Measurements from ENCODE around the gene TMEM132A. TPM values are rescaled to one million over a fixed set of nuclear protein-coding genes. Genes with fewer than 3 reads are reported as not detected.

TMEM132A gene
- total RNA-seq, 4 donors from 2014 or later = 7.5 to 9.6 (median 8.0) TPM

- TF ChIP-seq EP300 (IDR thresholded peaks at IDR 0.05) = no peak
- no peak for TF ChIP-seq POLR2AphosphoS5 (IDR thresholded peaks at IDR 0.05)
- TF ChIP-seq CTCF (IDR thresholded peaks at IDR 0.05) = no peak
- TF ChIP-seq POLR2A (IDR thresholded peaks at IDR 0.05) = no peak
- peaks cover 21% of the 10 kb centered on the region for H3K4me1 ChIP-seq
- WGBS = 100% methylated on average over 2 of the region's 20 CpGs
Observed at GRCh38 chr11:60928563-60929001, 4.3 kb downstream of the TMEM132A start.

GRCh38 chr11:60929764-60930163, 5.5 kb downstream of the TMEM132A start:
- H3K27me3 ChIP-seq = peaks cover 3% of the 10 kb centered on the region
- H3K4me3 ChIP-seq = no peak overlapping the region
- H3K27ac ChIP-seq = no peak overlapping the region
- H3K36me3 ChIP-seq = peaks cover 3% of the 10 kb centered on the region
- no peaks in the 10 kb centered on the region for H3K9me3 ChIP-seq
- TF ChIP-seq EP300 (IDR thresholded peaks at IDR 0.05) (no peak), CTCF (IDR thresholded peaks at IDR 0.05) (no peak), POLR2A (IDR thresholded peaks at IDR 0.05) (no peak), POLR2AphosphoS5 (IDR thresholded peaks at IDR 0.05) (no peak)
- H3K4me1 ChIP-seq = peaks cover 10% of the 10 kb centered on the region
- no peak for DNase-seq (ENCODE audit: low spot score in 2 of 2)
- WGBS = 75% methylated on average over 4 of the region's 4 CpGs

More at GRCh38 chr11:60928563-60929001, 4.3 kb downstream of the TMEM132A start:
- Histone ChIP-seq H3K9me3 (no peaks in the 10 kb centered on the region), H3K4me3 (no peak overlapping the region), H3K27ac (no peak overlapping the region), H3K36me3 (peaks cover 3% of the 10 kb centered on the region), H3K27me3 (peaks cover 7% of the 10 kb centered on the region)
- DNase-seq (ENCODE audit: low spot score in 2 of 2) = no peak

GRCh38 chr11:60930394-60930793, 6.1 kb downstream of the TMEM132A start:
- Histone ChIP-seq H3K27me3 (no peaks in the 10 kb centered on the region), H3K36me3 (peaks cover 3% of the 10 kb centered on the region), H3K9me3 (no peaks in the 10 kb centered on the region), H3K4me1 (peaks cover 3% of the 10 kb centered on the region), H3K4me3 (no peak overlapping the region), H3K27ac (no peak overlapping the region)
- no peak for DNase-seq (ENCODE audit: low spot score in 2 of 2)
- no peak for TF ChIP-seq CTCF (IDR thresholded peaks at IDR 0.05)
- TF ChIP-seq POLR2AphosphoS5 (IDR thresholded peaks at IDR 0.05) = no peak
- no peak for TF ChIP-seq POLR2A (IDR thresholded peaks at IDR 0.05)
- TF ChIP-seq EP300 (IDR thresholded peaks at IDR 0.05) = no peak
- 89% methylated on average over 3 of the region's 4 CpGs for WGBS

- no peak for TF ChIP-seq EP300 (IDR thresholded peaks at IDR 0.05)
- no peak for TF ChIP-seq POLR2AphosphoS5 (IDR thresholded peaks at IDR 0.05)
- TF ChIP-seq CTCF (IDR thresholded peaks at IDR 0.05) = no peak
- TF ChIP-seq POLR2A (IDR thresholded peaks at IDR 0.05) = no peak
- Histone ChIP-seq H3K4me1 (no peaks in the 10 kb centered on the region), H3K4me3 (no peak overlapping the region), H3K36me3 (peaks cover 3% of the 10 kb centered on the region), H3K27ac (no peak overlapping the region), H3K9me3 (no peaks in the 10 kb centered on the region), H3K27me3 (no peaks in the 10 kb centered on the region)
- 85% methylated on average over 9 of the region's 9 CpGs for WGBS
- DNase-seq (ENCODE audit: low spot score in 2 of 2) = peak in 1 of 2 donors; percentile 60
Observed at GRCh38 chr11:60931917-60932316, 7.7 kb downstream of the TMEM132A start.

- peaks cover 6% of the 10 kb centered on the region for H3K36me3 ChIP-seq
- peak in 1 of 2 donors; percentile 32 for DNase-seq (ENCODE audit: low spot score in 2 of 2)
- no peak overlapping the region for H3K27ac ChIP-seq
- WGBS = 69% methylated on average over 5 of the region's 5 CpGs
- TF ChIP-seq POLR2AphosphoS5 (IDR thresholded peaks at IDR 0.05) (no peak), EP300 (IDR thresholded peaks at IDR 0.05) (no peak), CTCF (IDR thresholded peaks at IDR 0.05) (no peak), POLR2A (IDR thresholded peaks at IDR 0.05) (no peak)
- no peaks in the 10 kb centered on the region for H3K9me3 ChIP-seq
- no peaks in the 10 kb centered on the region for H3K4me1 ChIP-seq
- no peaks in the 10 kb centered on the region for H3K27me3 ChIP-seq
- H3K4me3 ChIP-seq = no peak overlapping the region
Observed at GRCh38 chr11:60932605-60933356, 8.5 kb downstream of the TMEM132A start.

Measured in suprapubic skin (tissue), 4 donors.